DMS153 (cell line): ENCODE data around the gene LUC7L.

Source experiments
- DNase-seq: peaks from one replicate; lab custom pipeline; 2025; lab: John Stamatoyannopoulos, UW

Gene LUC7L

DNA sequence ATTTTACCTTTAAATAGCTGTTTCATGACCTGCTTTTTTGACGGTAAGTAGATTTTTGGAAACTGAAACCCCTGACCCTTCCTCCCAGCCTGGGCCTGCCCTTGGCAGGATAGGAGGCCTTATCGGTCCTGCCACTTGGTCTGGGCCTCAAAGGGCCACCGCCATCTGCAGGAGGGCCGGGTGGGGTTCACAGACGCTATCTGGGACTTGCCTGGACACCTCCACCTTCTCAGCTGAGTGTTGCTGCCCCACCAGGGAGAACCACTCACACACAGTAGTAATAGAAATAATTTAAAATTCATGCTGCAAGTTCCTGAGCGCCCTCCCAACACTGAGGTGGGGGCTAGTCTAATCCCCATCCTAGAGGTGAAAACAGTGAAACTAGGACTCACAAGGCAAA lies 86.2 kb downstream of the LUC7L start:
- no peak for DNase-seq

DNA sequence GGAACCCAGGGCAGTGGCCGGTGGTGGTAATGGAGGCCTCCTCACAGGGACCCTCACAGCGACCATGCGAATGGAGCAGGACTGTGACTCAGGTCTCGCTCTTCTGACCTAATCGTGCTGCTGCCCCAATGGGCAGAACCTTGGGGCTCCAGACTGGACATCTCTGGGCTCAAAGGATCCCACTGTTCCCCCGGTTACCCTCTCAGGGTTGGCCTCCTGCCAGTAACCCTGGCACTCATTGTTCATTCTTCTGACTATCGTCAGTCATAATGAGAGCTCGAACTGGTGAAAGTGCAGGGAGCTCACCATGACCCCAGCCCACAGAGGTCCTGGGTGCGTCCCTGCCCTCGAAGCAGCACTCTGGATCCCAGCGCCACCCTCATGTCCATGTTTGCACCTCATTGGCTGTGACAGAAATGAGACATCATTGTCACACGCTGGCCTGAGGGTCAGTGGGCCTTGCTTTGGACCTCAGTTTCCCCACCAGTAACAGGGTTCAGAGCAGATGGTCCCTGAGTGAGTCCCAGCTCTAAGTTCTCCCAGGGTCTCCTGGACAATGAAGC lies 86.8 kb downstream of the LUC7L start:
- no peak for DNase-seq

DNA sequence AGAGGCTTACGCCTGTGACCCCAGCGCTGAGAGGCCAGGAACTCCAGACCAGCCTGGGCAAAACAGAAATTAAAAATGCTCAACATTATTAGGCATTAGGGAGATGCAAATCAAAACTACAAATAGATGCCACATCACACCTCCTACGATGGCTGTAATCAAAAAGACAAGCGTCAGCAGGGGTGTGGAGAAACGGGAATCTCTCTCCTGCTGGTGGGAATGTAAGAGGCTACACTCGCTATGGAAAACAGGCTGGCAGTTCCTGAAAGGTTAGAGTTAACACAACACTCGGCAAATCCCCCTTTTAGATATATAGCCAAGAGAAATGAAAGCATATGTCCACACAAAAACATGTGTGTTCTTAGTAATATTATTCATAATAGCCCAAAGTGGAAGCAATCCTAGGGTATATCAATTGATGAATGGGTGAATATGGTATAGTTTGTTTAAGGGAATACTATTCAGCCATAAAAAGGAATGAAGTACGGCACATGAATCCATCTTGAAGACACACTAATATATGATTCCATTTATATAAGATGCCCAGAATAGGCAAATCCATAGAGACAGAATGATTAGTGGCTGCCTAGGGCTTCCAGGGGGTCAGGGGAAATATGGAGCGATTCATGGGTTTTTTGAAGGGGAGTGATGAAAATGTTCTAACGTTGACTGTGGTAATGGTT lies 88.9 kb downstream of the LUC7L start:
- DNase-seq: no peak
